Islet precursor cell (in vitro differentiated cells): ENCODE data around the gene DIS3.
"Not testable (repeated sequence)": the region's sequence is repeated elsewhere in the genome, so short reads cannot be mapped to it uniquely, and the experiment has no call there.

Experiments
- DNase-seq: peaks from one replicate; pipeline ENCODE4 v3.0.0-alpha.2; 2018

Gene DIS3, protein sequence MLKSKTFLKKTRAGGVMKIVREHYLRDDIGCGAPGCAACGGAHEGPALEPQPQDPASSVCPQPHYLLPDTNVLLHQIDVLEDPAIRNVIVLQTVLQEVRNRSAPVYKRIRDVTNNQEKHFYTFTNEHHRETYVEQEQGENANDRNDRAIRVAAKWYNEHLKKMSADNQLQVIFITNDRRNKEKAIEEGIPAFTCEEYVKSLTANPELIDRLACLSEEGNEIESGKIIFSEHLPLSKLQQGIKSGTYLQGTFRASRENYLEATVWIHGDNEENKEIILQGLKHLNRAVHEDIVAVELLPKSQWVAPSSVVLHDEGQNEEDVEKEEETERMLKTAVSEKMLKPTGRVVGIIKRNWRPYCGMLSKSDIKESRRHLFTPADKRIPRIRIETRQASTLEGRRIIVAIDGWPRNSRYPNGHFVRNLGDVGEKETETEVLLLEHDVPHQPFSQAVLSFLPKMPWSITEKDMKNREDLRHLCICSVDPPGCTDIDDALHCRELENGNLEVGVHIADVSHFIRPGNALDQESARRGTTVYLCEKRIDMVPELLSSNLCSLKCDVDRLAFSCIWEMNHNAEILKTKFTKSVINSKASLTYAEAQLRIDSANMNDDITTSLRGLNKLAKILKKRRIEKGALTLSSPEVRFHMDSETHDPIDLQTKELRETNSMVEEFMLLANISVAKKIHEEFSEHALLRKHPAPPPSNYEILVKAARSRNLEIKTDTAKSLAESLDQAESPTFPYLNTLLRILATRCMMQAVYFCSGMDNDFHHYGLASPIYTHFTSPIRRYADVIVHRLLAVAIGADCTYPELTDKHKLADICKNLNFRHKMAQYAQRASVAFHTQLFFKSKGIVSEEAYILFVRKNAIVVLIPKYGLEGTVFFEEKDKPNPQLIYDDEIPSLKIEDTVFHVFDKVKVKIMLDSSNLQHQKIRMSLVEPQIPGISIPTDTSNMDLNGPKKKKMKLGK

GRCh38 chr13:72781451-72782439 lies at the start of gene DIS3, which contains the start of gene PIBF1:
Gene DIS3, minus strand, starts transcription at chr13:72781900. Its CDS starts 68 bp downstream, at chr13:72781832.
Gene PIBF1, plus strand, starts transcription at chr13:72782133. Its CDS starts 1,337 bp downstream, at chr13:72783470.
- peak; percentile 100 for DNase-seq

DNA sequence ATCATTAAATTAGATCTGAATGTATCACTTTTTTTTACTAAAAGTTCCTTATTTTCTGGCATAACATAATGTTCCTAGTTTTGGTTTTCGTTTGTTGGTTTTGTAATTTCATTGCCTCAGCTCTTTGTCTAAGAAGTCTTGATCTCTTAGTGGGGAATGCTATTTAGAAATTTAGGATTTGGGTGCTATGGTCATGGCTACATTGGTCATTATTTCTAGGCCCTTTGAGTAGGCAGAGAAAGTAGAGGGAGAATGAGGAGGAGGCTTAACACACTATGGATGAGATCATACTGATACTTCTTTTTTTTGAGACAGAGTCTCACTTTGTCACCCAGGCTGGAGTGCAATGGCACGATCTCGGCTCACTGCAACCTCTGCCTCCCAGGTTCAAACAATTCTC lies 42.0 kb upstream of the DIS3 start:
- no peak for DNase-seq

- no peak for DNase-seq
Observed at GRCh38 chr13:72823081-72823480, 41.4 kb upstream of the DIS3 start.

DNA sequence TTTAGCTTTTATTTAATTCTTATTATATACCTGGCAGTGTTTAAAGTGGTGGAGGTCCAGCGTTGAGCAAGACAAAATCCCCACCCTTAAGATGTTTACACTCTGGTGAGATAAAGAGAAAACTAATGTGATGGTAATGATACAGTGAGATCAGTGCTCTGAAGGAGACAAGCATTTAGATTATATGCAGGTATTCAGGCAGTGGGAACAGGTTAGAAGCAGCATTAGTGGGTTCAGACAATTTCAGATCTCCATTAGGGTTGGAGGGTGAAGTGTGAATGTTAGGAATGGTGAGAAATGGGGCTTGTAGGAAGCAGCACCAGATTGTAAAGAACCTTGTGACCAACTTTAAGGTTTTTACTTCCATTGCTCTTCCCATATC lies 39.2 kb upstream of the DIS3 start:
- no peak for DNase-seq

- peak; percentile 71 for DNase-seq
Observed at GRCh38 chr13:72820156-72820897, 38.6 kb upstream of the DIS3 start.

GRCh38 chr13:72808917-72809500 lies 27.3 kb upstream of the DIS3 start:
- DNase-seq, result no peak

DNA sequence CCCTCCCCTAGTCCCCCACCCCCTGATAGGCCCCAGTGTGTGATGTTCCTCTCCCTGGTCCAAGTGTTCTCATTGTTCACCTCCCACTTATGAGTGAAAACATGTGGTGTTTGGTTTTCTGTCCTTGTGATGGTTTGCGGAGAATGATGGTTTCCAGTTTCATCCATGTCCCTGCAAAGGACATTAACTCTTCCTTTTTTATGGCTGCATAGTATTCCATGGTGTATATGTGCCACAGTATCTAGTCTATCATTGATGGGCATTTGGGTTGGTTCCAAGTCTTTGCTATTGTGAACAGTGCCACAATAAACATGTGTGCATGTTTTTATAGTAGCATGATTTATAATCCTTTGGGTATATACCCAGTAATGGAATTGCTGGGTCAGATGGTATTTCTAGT lies 24.8 kb upstream of the DIS3 start:
- DNase-seq, result not testable (repeated sequence)

DNA sequence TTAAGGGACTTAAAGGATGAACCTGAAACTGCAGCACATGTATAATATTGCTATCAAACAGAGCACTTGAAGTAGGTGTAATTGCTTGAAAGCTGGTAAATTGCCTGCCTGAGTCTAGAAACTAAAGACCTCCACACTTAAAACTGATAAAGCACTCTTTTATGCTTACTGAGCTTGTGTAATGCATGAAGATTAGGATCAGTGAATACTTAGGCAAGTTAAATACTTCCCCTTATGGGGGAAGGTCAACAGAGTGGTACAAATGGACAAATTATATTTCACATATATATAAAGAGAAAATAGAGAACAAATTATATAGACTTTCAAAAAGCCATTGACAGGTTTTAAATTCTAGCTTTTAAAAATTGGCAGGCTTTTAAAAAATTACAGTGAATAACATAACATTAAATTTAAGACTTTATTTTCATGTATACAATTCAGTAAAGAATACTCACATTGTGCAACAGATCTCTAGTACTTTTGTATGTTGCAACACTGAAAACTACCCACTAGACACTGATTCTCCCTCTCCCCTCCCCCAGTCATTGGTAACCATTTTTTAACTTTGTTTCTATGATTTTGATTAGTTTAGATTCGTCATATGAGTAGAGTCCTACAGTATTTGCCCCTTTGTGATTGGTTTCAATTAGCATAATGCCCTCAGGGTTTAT lies 24.1 kb upstream of the DIS3 start:
- no peak for DNase-seq

DNA sequence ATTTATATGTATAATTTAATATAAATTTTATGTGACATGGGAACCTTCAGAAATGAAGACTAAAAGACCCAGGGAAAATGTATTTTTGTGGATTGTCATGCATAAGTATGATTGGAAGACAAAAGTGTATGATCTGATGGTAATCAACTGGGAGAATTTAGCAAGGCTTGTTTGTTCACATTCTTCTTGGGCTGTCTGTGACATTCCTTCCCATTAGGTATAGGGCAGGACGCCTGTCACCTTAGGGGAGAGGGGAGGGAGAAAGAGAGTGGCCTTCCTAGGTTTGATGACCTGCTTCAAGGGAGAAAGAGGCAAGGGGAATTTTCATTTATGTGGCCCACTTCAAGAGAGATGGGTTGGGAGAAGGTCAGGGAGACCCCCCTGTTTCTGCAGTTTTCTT lies 22.6 kb upstream of the DIS3 start:
- DNase-seq, result peak; percentile 71

DNA sequence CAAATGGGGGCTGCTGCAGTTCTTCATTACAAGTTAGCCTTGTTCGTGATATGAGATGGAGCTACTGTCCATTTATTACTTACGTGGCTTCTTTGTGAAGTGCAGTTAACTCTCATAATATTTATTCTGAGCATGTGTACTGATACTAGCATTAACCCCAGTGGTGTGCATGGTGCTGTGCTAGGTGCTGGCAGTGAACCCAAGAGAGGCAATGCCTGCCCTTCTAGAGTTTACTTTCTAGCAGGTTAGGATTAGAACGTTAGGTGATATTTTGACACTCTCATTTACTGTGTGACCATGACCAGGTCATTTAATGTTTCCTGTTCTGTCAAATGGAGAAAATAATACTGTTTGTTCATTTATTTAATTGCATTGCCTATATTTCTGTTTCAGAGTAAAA lies 17.1 kb upstream of the DIS3 start:
- DNase-seq, result no peak

DNA sequence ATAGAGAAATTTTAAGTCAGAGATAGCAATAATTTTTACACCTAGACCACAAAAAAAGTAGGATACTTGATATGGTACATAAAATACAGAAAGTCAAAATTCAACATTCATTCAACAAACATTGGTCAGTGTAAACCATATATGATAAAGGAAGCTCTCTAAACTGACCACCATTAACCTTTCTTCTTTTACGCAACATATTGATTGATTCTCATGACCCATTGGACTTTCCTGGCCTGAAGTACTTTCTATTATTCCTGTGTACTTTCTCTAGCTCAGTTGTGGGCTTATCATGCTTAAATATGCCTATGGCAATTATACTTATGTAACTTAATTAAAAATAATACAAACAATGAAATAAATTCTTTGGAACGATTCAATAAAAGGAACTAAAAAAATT lies 10.9 kb upstream of the DIS3 start:
- DNase-seq, result no peak

GRCh38 chr13:72788831-72789230 lies 7.1 kb upstream of the DIS3 start:
- DNase-seq, result no peak

DNA sequence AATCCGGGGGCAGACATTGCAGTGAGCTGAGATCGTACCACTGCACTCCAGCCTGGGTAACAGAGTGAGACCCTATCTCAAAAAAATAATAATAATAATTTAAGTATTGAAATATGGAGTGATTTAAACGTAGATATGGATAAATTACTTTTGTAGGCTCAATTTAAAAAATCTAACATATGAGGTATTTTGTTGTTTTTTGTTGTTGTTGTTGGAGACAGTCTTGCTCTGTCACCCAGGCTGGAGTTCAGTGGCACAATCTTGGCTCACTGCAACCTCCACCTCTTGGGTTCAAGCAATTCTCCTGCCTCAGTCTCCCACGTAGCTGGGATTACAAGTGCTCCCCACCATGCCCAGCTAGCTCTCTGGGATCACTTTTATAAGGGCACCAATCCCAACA lies 3.0 kb upstream of the DIS3 start:
- not testable (repeated sequence) for DNase-seq

- DNase-seq, result no peak
Observed at GRCh38 chr13:72782717-72783116, 1.0 kb upstream of the DIS3 start.

GRCh38 chr13:72774019-72774418 lies 7.7 kb downstream of the DIS3 start:
- no peak for DNase-seq

GRCh38 chr13:72763411-72763810 lies 18.3 kb downstream of the DIS3 start:
- no peak for DNase-seq

GRCh38 chr13:72760189-72760588 lies 21.5 kb downstream of the DIS3 start:
- no peak for DNase-seq

GRCh38 chr13:72757792-72758535 lies 23.7 kb downstream of the DIS3 start:
- no peak for DNase-seq

DNA sequence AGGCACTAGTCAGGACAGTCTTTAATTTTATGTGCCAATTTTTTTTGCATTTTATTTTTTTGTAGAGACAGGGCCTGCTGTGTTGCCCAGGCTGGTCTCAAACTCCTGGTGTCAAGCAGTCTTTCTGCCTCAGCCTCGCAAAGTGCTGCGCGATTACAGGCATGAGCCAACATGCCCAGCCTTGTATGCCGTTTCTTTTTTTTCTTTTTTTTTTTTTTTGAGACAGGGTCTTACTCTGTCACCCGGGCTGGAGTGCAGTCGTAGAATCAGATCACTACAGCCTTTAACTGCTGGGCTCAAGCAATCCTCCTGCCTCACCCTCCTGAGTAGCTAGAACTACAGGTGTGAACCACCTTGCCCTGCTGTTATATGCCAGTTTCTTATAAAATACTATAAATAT lies 27.6 kb downstream of the DIS3 start:
- DNase-seq, result no peak

DNA sequence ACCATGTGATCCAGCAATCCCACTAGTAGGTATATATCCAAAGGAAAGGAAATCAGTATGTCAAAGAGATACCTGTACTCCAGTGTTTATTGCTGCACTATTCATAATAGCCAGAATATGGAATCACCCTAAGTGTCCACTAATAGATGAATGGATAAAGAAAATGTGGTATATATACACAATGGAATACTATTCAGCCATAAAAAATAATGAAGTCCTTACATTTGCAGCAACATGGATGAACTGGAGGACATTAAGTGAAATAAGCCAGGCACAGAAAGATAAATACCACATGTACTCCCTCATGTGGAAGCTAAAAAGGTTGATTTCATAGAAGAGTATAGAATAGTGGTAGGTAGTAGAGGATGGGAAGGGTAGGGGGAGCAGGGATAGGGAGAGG lies 30.5 kb downstream of the DIS3 start:
- no peak for DNase-seq
